ENCODE results near the gene PCDHA13. TPM values are rescaled to one million over a fixed set of nuclear protein-coding genes. Genes with fewer than 3 reads are reported as not detected.

PCDHA13 gene
- total and polyA plus RNA-seq, 2 donors (not counting 1 experiment from before 2014, with no cell fraction given) = 0.02 to 0.33 TPM

DNA sequence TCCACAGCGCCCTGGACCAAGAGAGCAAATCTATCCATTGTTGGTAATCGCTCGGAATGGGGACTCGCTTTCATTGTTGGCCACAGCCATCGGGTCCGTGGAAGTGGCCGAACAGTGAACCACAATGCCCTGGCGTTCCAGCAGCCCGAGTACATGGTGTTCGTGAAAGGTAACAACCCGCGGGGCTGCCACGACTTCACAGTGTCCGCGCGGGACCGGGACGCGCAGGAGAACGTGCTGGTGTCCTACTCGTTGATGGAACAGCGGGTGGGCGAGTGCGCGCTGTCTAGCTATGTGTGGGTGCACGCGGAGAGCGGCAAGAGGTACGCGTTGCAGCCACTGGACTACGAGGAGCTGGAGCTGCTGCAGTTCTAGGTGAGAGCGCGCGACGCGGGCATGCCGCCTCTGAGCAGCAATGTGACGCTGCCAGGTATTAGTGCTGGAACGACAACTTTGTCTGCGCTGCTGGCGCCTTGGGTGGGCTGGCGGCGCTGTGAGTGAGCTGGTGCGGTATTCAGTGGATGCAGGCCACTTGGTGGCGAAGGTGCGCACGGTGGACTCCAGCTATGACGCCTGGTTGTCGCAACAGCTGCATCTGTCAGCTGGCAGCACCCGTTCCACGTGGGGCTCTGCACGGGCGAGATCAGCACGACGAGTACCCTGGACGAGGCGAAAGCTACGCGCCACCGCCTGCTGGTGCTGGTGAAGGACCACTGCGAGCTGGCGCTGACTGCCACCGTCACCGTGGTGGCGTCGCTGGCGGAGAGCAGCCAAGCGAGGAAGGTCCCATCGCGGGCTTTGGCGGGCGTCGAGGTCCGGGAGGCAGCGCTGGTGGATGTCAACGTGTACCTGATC is 19.3 kb upstream of the PCDHA13 start:
- H3K27ac ChIP-seq (ENCODE audit: insufficient read depth, low read length) = no peak overlapping the region
- no peaks in the 10 kb centered on the region for H3K36me3 ChIP-seq (ENCODE audit: control insufficient read depth, insufficient read depth, low read length)
- DNase-seq (ENCODE audit: low read depth in 2 of 2) = no peak
- H2AFZ ChIP-seq (ENCODE audit: low read length) = no peak overlapping the region
- H4K20me1 ChIP-seq (ENCODE audit: control insufficient read depth, extremely low read depth, insufficient read depth, low read length) = no peaks in the 10 kb centered on the region
- H3K79me2 ChIP-seq (ENCODE audit: control insufficient read depth, insufficient read depth, low read length) = no peaks in the 10 kb centered on the region
- no peak overlapping the region for H3K9ac ChIP-seq (ENCODE audit: insufficient read depth, low read length)
- no peak overlapping the region for H3K4me3 ChIP-seq (replicated peaks in 1 of 4; ENCODE audit: control extremely low read depth in 1 of 4, insufficient read depth in 1 of 4, low read depth in 3 of 4, low read length in 4 of 4)
- no peaks in the 10 kb centered on the region for H3K4me1 ChIP-seq (ENCODE audit: control insufficient read depth, extremely low read depth, insufficient read depth, low read length)
- TF ChIP-seq, protein P1, sequence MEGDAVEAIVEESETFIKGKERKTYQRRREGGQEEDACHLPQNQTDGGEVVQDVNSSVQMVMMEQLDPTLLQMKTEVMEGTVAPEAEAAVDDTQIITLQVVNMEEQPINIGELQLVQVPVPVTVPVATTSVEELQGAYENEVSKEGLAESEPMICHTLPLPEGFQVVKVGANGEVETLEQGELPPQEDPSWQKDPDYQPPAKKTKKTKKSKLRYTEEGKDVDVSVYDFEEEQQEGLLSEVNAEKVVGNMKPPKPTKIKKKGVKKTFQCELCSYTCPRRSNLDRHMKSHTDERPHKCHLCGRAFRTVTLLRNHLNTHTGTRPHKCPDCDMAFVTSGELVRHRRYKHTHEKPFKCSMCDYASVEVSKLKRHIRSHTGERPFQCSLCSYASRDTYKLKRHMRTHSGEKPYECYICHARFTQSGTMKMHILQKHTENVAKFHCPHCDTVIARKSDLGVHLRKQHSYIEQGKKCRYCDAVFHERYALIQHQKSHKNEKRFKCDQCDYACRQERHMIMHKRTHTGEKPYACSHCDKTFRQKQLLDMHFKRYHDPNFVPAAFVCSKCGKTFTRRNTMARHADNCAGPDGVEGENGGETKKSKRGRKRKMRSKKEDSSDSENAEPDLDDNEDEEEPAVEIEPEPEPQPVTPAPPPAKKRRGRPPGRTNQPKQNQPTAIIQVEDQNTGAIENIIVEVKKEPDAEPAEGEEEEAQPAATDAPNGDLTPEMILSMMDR (conservative IDR thresholded peaks at IDR 0.05 in 1 of 2, IDR thresholded peaks at IDR 0.05 in 1 of 2; ENCODE audit: low read depth in 1 of 2, low read length in 2 of 2) = no peak
- TF ChIP-seq EZH2 (IDR thresholded peaks at IDR 0.05; ENCODE audit: low read length, missing control alignments) = no peak
- H3K27me3 ChIP-seq (ENCODE audit: control insufficient read depth, insufficient read depth, low read length) = no peaks in the 10 kb centered on the region
- H3K9me3 ChIP-seq (ENCODE audit: control insufficient read depth, insufficient read depth, low read depth, low read length) = no peaks in the 10 kb centered on the region
- no peak overlapping the region for H3K4me2 ChIP-seq (ENCODE audit: extremely low read depth, insufficient read depth, low read length)

DNA sequence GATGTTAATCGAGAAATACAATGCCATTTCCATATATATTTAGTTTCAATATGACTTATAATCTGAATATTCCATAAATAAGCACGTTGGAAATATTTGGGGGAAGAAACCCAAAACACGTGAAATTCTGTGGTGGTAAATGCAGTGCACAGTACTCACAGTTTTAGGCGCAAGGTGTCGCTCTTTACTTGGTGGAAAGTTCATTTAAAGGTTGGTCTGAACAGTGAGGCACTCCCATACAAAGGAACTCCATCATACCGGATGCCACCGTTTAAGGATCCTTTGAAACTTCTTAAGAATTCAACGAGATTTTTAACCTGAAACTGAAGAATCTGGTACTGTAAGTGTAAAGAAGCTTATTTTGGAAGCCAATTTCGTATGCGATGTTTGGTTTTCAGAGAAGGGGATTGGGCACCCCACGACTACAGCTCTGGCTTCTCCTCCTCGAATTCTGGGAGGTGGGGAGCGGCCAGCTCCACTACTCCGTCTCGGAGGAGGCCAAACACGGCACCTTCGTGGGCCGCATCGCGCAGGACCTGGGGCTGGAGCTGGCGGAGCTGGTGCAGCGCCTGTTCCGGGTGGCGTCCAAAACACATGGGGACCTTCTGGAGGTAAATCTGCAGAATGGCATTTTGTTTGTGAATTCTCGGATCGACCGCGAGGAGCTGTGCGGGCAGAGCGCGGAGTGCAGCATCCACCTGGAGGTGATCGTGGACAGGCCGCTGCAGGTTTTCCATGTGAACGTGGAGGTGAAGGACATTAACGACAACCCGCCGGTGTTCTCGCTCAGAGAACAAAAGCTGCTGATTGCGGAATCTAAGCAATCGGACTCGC is 13.0 kb upstream of the PCDHA13 start, which contains the start of gene PCDHA11:
Gene PCDHA11 (plus strand): TSS at position 237 of the 834 bp plus-strand sequence. CDS start 147 bp downstream, at position 384.
- no peak within 1 kb of the TSS for H3K27ac ChIP-seq (ENCODE audit: insufficient read depth, low read length)
- H3K9me3 ChIP-seq (ENCODE audit: control insufficient read depth, insufficient read depth, low read depth, low read length) = no peaks in the 10 kb centered on the region
- H3K36me3 ChIP-seq (ENCODE audit: control insufficient read depth, insufficient read depth, low read length) = no peaks in the 10 kb centered on the region
- H3K4me3 ChIP-seq (replicated peaks in 1 of 4; ENCODE audit: control extremely low read depth in 1 of 4, insufficient read depth in 1 of 4, low read depth in 3 of 4, low read length in 4 of 4) = no peak within 1 kb of the TSS
- DNase-seq (ENCODE audit: low read depth in 2 of 2) = no peak
- H3K4me1 ChIP-seq (ENCODE audit: control insufficient read depth, extremely low read depth, insufficient read depth, low read length) = no peaks in the 10 kb centered on the region
- no peak within 1 kb of the TSS for H2AFZ ChIP-seq (ENCODE audit: low read length)
- no peaks in the 10 kb centered on the region for H3K79me2 ChIP-seq (ENCODE audit: control insufficient read depth, insufficient read depth, low read length)
- TF ChIP-seq EZH2 (IDR thresholded peaks at IDR 0.05; ENCODE audit: low read length, missing control alignments) = no peak
- TF ChIP-seq, protein P1 (conservative IDR thresholded peaks at IDR 0.05 in 1 of 2, IDR thresholded peaks at IDR 0.05 in 1 of 2; ENCODE audit: low read depth in 1 of 2, low read length in 2 of 2) = no peak
- H3K4me2 ChIP-seq (ENCODE audit: extremely low read depth, insufficient read depth, low read length) = no peak within 1 kb of the TSS
- H3K27me3 ChIP-seq (ENCODE audit: control insufficient read depth, insufficient read depth, low read length) = no peaks in the 10 kb centered on the region
- no peaks in the 10 kb centered on the region for H4K20me1 ChIP-seq (ENCODE audit: control insufficient read depth, extremely low read depth, insufficient read depth, low read length)
- H3K9ac ChIP-seq (ENCODE audit: insufficient read depth, low read length) = no peak within 1 kb of the TSS

DNA sequence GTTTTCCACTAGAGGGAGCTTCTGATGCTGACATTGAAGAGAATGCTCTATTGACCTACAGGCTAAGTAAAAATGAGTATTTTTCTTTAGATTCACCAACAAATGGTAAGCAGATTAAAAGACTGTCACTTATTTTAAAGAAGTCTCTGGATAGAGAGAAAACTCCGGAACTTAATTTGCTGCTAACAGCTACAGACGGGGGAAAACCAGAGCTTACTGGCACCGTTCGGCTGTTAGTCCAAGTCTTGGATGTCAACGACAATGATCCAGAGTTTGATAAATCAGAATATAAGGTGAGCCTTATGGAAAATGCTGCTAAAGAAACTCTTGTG is 12.4 kb upstream of the PCDHA13 start:
- no peak for DNase-seq (ENCODE audit: low read depth in 2 of 2)

More for the DNA sequence above, 12.4 kb upstream of the PCDHA13 start:
- Histone ChIP-seq H3K27me3 (ENCODE audit: control insufficient read depth, insufficient read depth, low read length) (no peaks in the 10 kb centered on the region), H3K79me2 (ENCODE audit: control insufficient read depth, insufficient read depth, low read length) (no peaks in the 10 kb centered on the region), H2AFZ (ENCODE audit: low read length) (no peak overlapping the region), H3K9me3 (ENCODE audit: control insufficient read depth, insufficient read depth, low read depth, low read length) (no peaks in the 10 kb centered on the region), H3K4me1 (ENCODE audit: control insufficient read depth, extremely low read depth, insufficient read depth, low read length) (no peaks in the 10 kb centered on the region), H3K9ac (ENCODE audit: insufficient read depth, low read length) (no peak overlapping the region), H3K4me2 (ENCODE audit: extremely low read depth, insufficient read depth, low read length) (no peak overlapping the region), H4K20me1 (ENCODE audit: control insufficient read depth, extremely low read depth, insufficient read depth, low read length) (no peaks in the 10 kb centered on the region), H3K27ac (ENCODE audit: insufficient read depth, low read length) (no peak overlapping the region), H3K36me3 (ENCODE audit: control insufficient read depth, insufficient read depth, low read length) (no peaks in the 10 kb centered on the region), H3K4me3 (replicated peaks in 1 of 4; ENCODE audit: control extremely low read depth in 1 of 4, insufficient read depth in 1 of 4, low read depth in 3 of 4, low read length in 4 of 4) (no peak overlapping the region)
- TF ChIP-seq, protein P1 (conservative IDR thresholded peaks at IDR 0.05 in 1 of 2, IDR thresholded peaks at IDR 0.05 in 1 of 2; ENCODE audit: low read depth in 1 of 2, low read length in 2 of 2) = no peak
- no peak for TF ChIP-seq EZH2 (IDR thresholded peaks at IDR 0.05; ENCODE audit: low read length, missing control alignments)

Measured in fibroblast of lung (primary cell).